ENCODE measurements around the gene CCDC116.
A peak's percentile ranks its signal among the peaks of the same experiment; 100 is the strongest.
"Not testable (repeated sequence)": the region's sequence is repeated elsewhere in the genome, so short reads cannot be mapped to it uniquely, and the experiment has no call there.

Gene CCDC116

DNA sequence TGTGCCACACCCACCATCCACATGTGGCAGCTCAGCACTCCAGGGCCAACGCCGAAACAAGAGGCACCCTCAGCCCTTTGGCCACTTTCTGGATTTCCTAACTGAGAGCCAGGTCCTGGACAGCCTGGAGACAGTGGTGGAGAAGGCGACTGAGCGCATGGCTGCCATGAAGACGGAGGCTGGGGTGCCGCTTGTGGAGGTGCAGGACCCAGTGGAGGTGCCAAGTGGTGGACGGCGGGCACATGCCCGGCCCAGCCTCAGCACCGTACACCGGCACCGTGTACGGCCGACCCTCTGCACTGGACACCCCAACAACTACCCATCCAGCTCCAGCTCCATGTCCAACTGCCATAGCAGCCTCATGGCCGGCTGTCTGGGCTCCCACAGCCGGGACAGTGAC lies 1.5 kb downstream of the CCDC116 start:
- no peak for DNase-seq

DNA sequence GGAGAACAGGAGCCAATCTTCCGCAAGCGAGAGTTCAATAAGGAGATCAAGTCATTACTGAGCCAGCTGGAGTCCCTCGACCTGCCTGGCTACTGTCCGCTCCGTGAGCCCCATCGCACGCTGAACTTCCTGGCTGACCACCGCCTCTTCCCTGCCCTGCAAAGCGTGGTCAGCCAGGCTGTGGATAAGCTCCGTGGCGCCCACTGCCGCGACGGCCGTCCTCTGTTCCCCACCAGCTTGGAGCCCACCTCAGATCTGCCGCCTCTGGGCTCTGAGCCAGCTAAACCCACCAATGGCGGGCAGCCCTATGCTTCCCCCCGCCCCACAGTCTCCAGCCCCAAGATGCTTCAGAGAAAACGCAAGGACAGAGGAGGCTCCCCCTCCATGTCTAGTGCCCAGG lies 2.3 kb downstream of the CCDC116 start:
- no peak for DNase-seq

DNA sequence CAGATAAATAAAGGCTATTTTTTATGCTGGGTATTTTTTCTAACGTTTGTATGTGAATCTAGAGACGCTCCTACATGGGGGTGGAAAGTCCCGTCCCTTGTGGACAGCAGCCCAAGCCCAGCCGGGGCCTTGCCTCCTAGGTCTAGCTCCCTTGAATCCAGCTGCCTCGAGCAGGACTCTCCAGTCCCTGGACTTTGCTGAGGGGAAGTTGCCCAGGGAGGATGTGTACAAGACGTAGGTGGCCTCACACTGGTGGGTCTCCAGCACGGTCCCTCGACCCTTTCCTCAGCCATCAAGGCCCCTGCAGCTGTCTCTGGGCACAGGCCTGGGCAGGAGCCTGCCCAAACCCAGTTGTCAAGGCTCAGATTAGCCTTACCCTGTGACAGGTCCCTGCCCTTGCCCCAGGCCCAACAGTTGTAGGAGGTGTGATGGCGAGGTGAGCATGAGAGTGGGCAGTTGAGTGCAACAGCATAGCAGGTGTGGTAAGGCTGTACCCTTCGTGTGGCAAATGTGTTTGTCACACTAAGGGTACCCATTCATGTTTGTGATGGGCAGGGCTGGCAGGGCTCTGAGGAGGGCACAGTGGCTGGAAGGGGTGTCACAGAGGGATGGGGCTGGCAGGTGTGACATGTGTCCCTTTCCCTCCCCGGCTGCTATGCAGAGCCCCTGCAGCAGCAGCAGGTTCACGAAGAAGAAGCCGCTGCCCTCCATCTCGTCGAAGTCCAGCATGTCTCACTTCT lies 3.4 kb downstream of the CCDC116 start:
- no peak for DNase-seq

DNA sequence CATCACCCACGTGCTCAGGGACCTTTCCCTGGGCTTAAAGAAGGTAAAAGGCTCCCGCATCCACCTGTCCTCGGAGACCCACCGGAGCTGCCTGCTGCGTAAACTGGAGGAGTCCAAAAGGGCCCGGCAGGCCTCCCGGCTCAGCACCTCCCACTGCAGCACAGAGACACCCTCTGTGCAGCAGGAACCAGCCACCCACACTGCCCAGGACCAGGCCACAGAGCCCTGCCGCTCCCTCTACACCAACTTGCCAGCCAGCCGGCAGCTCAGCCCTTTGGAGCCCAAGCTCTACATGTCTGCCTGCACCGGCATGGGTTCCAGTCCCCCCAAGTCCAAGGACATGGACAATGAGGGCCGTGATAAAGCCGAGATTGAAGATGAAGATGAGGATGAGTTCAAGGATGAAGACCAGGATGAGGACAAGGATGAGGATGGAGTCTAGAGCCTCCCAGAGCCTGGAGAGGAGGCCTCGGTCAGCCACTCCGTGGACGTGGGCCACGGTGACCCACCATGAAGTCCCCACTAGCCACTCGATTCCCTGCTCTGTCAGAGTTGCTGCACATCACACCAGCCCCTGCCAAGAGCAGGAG lies 4.2 kb downstream of the CCDC116 start:
- DNase-seq, result no peak

DNA sequence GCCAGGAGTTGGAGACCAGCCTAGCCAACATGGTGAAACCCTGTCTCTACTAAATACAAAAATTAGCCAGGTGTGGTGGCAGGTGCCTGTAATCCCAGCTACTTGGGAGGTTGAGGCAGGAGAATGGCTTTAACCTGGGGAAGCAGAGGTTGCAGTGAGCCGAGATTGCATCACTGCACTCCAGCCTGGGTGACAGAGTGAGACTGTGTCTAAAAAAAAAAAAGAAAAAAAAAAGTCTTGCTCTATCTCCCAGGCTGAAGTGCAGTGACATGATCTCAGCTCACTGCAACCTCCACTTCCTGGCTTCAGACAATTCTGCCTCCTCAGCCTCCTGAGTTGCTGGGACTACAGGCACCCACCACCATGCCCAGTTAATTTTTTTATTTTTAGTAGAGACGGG lies 4.9 kb downstream of the CCDC116 start:
- DNase-seq, result not testable (repeated sequence)

DNA sequence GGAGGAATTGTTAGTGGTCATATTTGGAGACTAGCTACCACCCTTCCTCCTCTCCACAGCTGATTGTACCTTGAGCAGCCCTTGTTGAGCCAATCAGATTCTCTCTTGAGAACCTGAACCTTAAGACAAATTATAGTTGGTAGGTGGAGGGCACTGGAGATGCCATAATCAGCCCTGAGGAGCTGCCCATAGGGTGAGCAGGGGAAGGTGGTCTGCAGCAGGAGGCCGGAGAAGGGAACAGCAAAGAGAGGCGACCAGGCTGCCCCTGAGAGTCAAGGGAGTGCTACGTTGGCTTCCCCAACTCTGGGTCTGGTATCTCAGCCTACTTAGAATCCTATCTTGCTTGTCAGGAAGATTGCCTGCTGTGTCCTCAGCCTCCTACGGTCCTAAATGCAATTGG lies 6.8 kb downstream of the CCDC116 start:
- DNase-seq, result peak; percentile 1

DNA sequence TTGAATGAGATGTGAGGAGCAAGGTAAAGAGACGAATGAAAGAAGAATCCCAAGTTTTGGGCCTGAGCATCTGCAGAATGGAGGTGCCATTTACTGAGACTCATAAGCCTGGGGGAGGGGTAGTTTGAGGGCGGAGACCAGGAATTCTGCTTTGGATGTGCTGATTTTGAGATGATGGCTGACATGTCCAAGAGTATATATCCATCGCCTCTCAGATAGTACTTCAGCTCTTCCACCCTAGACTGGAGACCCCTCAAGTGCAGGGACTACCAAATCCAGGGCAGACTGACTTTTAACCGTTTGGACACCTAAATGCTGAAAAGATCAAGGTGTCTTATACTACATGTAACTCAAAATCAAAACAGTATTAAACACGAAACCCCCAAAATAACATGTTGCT lies 8.2 kb downstream of the CCDC116 start:
- DNase-seq, result no peak

DNA sequence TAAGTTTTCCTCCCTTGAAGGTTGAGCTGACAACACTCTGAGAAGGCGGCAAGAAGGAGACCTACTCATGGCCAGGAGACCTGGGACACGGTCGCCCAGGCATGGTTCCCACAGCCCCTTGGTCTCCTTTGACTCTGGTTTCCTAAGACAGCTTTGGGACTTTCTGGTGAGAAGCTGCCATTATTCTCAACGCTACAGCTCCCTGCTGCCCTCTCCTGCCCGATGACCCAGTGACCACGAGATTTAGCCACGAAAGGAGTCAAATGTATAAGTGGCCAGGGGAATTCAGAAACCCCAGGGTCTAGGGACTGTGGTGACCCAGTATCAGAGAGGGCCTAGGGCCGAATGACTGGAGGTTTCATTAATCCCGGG lies 8.8 kb downstream of the CCDC116 start:
- DNase-seq, result peak; percentile 43

DNA sequence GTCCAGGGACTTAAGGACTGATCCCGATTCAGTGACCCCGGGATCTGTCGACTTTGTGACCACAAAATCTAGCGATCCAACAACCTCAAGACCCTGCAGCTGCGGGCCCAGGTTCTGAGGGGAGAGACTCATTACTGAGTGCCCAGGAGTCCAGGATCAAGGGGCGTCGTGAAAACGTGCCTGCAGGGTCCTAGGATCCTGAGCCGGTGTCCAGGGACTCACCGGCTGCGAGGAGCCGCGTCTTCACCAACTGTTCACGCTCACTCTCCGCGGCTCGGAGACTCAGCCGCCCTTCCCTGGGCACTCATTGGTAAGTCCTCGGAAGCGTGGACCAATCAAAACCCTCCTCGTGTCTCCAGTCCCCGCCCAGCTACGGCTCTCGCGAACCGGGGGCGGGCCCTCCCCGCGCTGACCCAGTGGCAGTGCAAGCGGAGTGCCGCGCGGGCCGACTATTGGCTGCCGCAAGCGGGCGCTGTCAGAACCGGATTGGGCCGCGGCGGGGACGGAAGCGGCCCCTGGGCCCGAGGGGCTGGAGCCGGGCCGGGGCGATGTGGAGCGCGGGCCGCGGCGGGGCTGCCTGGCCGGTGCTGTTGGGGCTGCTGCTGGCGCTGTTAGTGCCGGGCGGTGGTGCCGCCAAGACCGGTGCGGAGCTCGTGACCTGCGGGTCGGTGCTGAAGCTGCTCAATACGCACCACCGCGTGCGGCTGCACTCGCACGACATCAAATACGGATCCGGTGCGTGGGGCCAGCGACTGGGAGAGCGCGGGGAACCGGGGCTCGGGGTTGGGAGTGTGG lies 9.4 kb downstream of the CCDC116 start, which contains the start of gene SDF2L1:
TSS of gene SDF2L1 (plus strand) at position 514 of the 795 bp plus-strand sequence. CDS start at position 549, 35 bp downstream.
- peak; percentile 93 for DNase-seq

DNA sequence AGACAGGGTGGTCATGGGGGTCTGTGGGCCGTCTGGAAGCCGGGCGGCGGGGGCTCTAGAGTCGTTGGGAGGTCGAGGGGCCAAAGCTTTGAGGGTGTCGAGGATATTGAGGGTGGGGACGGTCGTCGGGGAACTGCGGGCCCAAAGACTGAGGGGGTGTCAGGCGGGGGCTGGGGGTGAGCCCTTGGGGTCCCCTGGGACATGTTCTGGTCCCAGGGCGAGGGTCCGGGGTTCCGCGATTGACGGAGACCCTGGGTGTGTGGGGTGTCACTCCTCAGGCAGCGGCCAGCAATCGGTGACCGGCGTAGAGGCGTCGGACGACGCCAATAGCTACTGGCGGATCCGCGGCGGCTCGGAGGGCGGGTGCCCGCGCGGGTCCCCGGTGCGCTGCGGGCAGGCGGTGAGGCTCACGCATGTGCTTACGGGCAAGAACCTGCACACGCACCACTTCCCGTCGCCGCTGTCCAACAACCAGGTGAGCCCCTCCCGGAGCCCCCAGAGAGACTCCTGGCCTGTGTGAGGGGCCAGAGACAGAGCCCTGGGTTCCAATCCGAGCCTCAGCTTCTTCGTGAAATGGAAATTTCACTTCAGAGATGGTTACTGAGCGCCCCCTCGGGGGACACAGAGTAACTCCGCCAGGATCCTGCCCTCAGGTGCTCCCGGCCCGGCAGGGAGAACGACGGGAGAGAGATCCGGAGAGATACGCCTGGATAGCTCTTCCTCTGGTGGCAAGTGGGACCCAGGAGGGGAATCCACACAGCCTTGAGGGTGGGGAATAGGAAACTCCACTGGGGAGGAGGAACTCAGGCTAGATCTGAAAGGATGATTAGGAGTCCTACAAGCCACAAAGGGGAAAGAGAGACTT lies 10.3 kb downstream of the CCDC116 start:
- peak; percentile 57 for DNase-seq

DNA sequence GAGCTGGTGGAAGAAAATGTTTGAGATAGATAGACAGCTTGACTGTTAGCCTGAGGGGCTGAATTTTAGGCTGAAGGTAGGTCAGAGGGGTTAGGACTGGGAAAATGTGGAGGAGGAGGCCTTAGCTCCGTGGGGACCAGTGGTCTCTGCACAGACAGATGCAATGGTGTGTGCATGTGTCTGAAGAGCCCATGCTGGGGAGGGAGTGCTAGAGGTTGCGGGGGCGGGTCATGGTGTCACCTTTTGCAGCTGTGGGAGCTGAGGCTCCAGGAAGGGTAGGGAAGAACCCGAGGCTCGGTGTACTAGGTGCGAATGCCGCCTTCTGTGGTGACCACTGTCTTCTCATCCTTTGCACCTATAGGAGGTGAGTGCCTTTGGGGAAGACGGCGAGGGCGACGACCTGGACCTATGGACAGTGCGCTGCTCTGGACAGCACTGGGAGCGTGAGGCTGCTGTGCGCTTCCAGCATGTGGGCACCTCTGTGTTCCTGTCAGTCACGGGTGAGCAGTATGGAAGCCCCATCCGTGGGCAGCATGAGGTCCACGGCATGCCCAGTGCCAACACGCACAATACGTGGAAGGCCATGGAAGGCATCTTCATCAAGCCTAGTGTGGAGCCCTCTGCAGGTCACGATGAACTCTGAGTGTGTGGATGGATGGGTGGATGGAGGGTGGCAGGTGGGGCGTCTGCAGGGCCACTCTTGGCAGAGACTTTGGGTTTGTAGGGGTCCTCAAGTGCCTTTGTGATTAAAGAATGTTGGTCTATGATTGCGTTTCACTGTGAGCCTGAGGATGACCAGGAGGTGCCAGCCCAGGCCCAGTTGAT lies 11.2 kb downstream of the CCDC116 start:
- no peak for DNase-seq

DNA sequence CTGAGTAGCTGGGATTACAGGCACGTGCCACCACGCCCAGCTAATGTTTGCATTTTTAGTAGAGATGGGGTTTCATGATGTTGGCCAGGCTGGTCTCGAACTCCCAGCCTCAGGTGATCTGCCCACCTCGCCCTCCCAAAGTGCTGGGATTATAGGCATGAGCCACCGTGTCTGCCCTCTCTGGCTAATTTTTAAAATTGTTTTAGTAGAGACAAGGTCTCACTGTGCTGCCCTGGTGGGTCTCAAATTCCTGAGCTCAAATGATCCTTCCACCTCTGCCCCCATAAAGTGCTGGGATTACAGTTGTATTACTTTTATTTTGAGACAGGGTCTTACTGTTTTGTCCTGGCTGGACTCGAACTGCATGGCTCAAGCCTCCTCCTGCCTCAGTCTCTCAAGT lies 13.0 kb downstream of the CCDC116 start:
- not testable (repeated sequence) for DNase-seq

DNA sequence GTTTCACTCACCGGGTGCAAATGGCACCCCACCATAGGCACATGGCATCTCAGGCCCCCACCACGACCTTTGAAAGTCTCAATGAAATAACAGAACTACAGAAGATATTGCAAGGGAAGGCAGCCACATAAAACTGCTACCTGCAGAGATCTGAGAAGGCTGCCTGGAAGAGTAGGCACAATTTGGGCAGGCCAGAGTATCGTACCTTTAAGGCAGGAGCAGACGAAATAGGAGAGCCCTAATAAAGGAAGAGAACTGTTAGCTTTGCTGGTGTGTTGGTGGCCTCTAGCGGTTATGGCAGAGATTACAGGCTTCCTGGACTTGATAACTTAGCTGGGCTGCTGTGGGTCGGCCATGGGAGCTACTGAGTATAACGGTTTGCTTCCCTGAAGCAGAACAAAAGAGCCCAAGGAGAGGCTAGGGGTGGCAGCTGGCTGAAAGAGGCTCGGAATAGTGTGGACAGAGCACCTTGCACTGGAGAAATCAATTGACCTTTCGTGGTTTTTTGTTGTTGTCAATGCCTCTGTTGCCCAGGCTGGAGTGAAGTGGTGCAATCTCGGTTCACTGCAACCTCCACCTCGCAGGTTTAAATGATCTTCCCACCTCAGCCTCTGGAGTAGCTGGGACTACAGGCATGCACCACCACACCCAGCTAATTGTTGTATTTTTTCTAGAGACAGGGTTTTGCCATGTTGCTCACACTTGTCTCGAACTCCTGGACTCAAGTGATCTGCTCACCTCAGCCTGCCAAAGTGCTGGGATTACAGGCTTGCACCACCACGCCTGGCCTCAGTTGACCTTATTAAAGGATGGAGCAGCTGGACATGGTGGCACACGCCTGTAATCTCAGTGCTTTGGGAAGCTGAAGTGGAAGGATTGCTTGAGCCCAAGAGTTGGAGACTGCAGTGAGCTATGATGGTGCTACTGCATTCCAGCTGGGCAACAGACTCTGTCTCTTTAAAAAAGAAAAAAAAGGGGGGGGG lies 14.3 kb downstream of the CCDC116 start:
- peak; percentile 68 for DNase-seq

DNA sequence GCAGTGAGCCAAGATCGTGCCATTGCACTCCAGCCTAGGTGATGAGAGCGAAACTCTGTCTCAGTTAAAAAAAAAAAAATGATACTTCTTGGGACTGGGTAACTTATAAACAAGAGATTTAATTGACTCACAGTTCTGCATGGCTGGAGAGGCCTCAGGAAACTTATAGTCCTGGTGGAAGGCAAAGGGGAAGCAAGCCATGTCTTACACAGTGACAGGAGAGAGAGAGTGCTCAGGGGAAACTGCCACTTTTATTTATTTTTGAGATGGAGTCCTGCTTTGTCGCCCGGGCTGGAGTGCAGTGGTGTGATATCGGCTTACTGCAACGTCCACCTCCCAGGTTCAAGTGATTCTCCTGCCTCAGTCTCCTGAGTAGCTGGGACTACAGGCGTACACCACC lies 17.7 kb downstream of the CCDC116 start:
- no peak for DNase-seq

DNA sequence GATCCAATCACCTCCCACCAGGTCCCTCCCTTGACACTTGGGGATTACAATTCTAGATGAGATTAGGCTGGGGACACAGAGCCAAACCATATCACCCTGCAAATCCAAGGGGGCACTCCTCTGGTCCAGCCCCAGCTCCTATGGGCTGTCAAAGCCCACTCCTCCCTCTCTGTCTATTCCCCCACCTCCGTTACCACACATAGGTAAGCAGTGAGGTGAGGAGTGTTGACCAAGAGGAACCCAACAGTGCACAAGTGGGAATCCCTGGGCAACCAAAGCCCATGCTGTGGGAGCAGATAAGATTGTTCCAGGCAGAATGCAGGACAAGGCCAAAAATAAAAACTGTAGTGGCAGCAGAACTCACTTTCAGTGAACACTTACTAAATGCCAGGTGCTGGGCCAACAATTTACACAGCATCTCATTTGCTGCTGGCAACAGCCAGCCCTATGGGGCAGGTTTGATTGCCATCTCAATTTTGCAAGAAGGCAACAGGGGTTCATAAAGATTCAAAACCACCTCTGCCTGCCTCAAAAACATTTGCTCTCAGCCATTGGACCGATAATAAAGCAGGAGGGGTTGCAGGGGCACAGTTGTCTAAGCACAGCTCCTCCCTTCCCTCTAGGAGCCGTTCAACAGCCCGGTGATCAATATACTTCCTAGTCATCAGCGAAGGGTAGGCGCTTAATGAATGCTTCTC lies 18.4 kb downstream of the CCDC116 start:
- no peak for DNase-seq

DNA sequence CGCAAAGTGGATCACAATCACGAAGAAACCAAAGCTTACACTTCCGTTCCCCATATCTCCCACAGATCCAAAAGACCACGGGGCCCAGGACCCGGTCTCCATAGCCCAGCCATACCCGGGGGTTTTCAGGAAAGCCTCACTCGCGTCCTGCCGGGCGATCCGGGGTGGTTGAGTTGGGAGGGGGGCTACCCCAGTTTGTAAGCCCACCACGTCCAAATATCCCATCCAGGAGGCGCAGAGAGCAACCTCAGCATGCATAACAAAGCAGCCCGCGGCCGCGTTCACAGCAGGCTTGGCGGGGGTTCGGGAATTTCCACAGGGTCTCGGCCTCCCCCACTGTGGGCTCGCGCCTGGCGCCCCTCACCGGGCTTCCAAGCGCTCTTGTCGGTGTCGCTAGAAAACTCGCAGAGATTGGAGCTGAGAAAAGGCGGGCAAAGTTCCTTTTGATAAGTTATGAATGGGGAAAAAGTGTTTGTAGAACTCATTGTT lies 19.0 kb downstream of the CCDC116 start:
- no peak for DNase-seq

DNA sequence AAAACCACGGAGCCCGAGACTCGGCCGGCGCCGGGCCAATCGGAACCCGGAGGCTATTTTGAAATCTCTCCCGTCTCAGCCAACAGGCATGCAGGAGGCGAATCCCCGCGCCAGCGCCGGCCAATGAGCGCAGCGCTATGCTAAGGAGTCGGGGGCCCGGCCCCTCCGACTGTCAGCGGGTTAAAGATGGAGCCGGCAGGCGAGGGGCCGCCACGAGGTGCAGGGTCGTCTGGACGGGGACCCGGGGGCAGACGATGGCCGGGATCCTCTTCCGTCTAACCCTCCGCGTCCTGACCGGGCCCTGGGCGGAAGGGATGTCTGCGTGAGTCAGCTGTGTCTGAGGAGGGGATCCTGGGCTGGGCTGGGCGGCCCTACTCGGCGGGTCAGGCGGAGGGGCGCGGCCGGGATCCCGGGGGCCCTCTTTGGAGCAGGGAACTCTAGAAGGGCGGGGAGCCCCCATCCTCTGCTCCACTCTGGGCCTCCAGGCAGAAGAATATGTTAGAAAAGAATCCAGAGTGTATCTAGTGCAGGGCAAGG lies 19.5 kb downstream of the CCDC116 start:
- DNase-seq, result no peak

DNA sequence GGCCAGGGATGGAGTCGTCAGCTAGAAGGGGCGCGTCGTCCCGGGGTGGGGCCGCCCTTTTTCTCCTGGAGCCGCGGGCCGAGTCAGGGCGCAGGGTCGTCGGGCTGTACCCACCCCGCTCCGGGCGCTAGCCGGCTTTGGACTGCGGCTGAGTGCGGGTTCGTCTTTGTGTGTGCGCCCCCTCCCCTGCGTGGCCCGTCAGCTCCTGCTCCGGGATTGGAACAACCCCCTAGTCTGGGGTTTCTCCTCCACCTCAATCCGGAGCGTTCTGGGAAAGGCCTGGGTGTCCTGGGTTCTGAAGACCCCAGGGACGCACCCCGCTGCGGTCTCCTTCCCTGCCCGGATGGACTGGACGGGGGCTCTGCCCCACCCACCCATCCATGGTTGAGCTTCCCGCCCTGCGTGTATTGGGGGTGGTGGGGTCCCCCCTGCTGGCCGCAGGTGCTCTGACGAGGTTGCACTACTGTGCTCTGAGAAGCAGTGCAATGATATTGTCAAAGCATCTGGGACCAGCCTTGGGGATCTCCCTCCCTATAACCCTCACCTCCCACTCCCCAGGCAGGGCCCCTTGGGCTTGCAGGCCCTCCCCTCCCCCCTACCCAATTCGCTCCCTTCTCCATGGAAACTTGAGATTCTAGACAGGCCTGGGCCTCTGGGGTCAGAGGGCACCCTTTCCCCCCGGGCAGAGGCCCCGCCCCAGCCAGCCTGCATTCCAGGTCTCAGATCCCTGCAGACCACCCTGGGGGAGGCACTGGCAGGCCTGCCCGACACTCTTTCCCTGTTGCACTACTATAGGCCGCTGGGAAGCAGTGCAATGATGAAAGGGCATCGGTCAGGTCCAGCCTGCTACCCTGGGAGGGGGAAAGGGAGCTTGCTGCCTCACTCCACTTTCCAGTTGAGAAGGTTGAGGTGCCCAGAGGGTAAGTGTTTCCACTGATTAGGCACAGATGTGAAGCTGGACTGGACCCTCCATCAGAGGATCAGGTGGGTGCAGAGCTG lies 20.3 kb downstream of the CCDC116 start:
- no peak for DNase-seq
